Bone marrow (tissue), 2 donors: ENCODE measurements around the gene PCTP.

Source experiments
- DNase-seq, 2 donors: peaks; one replicate each; lab custom pipeline; 2025; lab: John Stamatoyannopoulos, UW

PCTP gene

DNA sequence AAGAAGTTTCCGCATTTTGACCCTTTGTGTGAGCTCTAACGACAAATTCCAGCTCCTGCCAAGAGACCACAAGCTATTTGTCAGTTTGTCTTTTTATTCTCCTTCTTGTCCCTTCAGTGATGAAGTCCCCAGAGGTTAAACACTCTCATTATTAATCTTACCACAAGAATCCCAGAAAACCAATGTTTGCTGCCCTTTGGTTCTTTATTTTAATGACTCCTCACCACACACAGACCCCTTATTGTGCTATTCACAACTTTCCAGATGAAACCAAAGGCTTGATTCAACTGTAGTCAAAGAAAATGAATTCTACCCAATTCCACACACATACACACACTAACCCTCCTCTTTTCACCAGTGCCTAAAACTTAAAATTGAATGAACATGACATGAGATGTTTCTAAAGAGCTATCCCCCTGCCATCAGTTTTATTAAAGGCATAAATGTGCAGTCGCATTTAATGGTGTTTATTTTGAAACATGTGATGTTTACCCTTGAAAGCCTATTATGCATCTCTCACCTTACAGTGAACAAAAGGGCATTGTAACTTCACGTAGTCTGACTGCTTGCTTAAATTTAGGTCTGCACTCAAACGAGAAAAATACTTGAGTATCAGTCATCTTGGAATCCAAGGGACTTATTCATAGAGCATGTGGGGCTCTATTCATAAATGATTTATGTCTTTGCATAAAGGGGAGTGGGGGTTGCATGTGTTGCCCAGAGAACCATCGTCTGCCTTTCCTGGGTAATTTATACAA lies 44.1 kb downstream of the PCTP start:
- DNase-seq, result no peak

- no peak for DNase-seq
These were observed 56.1 kb downstream of the PCTP start for GRCh38 chr17:55806745-55807495.

- no peak for DNase-seq
These were observed 60.7 kb downstream of the PCTP start for GRCh38 chr17:55811536-55811935.

DNA sequence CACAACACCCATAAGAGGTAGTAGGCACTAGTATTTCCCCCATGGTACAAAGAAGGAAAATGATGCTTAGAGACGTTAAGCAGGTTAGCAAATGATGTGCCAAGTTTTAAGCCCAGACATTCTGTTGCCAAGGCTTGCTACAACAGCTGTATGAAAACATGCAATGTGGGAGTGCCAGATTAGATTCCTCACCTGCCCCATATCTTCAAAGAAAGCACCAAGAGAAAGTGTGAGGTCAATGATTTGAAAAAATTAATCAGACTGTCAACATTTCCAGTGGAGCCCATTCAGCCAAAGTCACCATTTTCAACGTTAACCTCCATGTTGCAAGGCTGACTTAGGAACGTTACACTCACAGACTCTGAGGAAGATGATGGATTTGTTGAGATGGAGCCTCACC lies 61.5 kb downstream of the PCTP start:
- DNase-seq, result no peak

DNA sequence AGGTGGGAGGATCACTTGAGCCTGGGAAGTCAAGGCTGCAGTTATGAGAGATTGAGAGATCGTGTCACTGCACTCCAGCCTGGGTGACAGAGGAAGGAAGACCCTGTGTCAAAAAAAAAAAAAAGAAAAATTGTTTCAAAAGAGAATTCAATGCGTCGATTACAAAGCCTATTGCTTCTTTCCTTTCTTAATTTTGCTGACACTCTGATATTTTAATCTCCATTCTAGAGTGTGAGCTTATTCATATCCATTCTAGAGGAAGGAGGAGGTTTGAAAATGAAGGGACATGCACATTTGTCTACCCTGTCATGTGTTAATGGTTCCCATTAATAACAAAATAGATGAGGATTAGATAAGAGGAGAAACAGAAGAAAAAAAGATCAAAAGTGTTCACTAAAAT lies 63.1 kb downstream of the PCTP start:
- no peak for DNase-seq

- DNase-seq, result no peak
These were observed 63.5 kb downstream of the PCTP start for GRCh38 chr17:55814377-55814776.

- DNase-seq, result no peak
These were observed 65.9 kb downstream of the PCTP start for GRCh38 chr17:55816532-55817396.

DNA sequence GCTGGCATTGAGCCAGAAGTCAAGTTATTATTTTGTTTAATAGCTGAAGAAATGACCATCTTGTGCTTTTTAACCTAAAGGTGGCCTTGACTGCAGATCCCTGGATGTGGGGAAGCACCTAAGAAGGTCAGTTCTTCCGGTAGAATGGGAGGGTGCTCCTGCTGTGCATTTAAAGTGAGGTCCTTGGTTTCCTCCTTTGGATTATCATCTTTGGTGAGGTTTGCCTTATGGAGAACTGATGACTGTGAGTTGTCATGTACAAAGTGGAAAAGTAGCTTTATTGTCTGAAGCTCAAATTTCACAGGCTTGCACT lies 66.5 kb downstream of the PCTP start:
- no peak for DNase-seq

- no peak for DNase-seq
These were observed 67.2 kb downstream of the PCTP start for GRCh38 chr17:55818026-55818425.

DNA sequence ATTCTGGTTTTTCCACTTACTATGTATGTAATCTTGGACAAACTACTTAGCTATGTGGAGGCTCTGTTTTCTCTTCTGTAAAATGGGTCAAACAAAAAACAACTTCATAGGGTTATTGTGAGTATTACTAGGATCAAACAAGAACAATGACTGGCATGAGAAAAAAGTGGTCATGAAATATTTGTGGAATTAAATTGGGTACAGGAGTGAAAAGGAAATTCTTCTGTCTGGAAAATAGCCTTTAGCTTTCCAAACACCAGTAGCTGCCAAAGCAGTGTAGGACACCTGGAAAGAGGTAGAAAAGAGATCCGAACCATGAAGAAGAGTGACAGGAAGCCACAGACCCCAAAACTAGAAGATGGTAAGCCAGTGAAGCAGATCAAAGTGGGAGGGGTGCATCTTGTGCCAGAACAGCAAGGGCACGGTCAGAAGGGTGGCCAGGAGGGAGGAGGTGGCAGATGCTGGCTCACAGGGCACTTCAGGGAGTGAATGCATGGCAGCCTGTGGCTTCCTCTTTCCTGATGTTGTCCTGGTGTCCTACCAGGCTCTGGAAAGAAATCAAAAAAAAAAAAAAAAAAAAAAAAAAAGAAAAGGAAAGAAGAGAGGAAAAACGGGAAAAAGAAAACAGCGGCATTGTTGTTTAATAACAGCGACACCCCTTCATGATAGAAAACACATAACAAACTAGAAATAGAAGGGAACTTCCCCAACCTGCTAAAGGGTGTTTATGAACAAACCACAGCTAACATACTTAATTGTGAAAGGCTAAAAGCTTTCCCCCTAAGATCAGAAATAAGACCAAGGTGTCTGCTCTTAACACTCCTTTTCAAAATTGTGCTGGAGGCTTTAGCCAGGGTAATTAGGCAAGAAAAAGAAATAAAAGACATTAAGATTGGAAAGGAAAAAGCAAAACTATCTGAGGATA lies 67.9 kb downstream of the PCTP start:
- DNase-seq, result no peak

DNA sequence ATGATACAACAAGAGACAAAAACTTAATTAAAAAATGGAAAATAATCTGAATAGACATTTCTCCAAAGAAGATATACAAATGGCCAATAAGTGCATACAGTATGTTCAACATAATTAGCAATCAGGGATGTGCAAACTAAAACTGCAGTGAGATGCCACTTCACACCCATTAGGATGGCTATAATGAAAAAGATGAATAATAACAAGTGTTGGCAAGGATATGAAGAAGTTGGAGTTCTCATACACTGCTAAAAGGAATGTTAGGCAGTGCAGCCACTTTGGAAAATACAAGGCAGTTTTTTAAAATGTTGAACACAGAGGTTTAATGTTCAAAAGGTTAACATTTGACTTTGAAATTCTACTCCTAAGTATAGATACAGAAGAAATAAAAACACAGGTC lies 69.8 kb downstream of the PCTP start:
- DNase-seq, result no peak

DNA sequence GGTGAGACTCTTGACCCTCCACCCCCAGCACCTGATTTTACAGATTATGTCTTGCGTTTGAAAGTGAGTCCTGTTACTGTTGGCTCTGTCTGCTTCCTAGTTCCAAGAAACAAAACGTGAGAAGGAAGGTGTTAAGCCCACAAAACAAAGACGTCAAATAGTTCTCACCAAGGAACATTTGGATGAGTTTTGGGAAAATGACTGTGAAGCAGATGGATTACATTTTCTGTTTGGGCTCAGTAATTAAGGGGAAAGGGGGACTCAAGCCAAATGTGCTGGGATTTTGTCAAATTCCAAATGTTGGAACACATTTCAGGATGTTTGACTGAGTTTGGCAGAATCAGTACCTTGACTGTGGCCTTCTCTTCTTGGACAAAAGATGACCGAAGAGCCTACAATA lies 71.2 kb downstream of the PCTP start:
- DNase-seq, result no peak

GRCh38 chr17:55825213-55825612 lies 74.4 kb downstream of the PCTP start:
- DNase-seq, result no peak
